Breast epithelium (tissue), 4 donors: ENCODE measurements around the gene ADIRF. TPM values are rescaled to one million over a fixed set of nuclear protein-coding genes. Genes with fewer than 3 reads are reported as not detected.

Experiments used
- DNase-seq, 2 donors: peaks; one replicate each; pipeline ENCODE4 v3.0.0-alpha.2; 2019; ENCODE audit warnings: low spot score in 2 of 2
- H3K27ac ChIP-seq, 2 donors: fragments of 200-600 bp; sonication (generic) in 1 of 2; one replicate each; pipeline ENCODE4 v1.5.1; 2016 to 2019; ENCODE audit warnings: mild to moderate bottlenecking in 1 of 2
- H3K27me3 ChIP-seq, 2 donors: fragments of 200-600 bp; sonication (generic) in 1 of 2; one replicate each; pipeline versions ENCODE4 v1.5.1 to v1.6.0; 2017 to 2019; ENCODE audit warnings: control low read depth in 1 of 2, mild to moderate bottlenecking in 1 of 2
- H3K36me3 ChIP-seq: fragments of 200-600 bp; one replicate; pipeline ENCODE4 v1.5.1; 2019
- H3K4me1 ChIP-seq, 2 donors: fragments of 200-600 bp; sonication (generic); one replicate each; pipeline ENCODE4 v1.5.1; 2016 to 2019; ENCODE audit warnings: control low read depth in 1 of 2
- H3K4me3 ChIP-seq, 3 donors: fragments of 200-600 bp; sonication (generic); 1 replicate in 2 of 3; 2 replicates in 1 of 3; pipeline ENCODE4 v1.5.1; 2016 to 2019; ENCODE audit warnings: mild to moderate bottlenecking in 3 of 3, moderate library complexity in 2 of 3
- H3K9me3 ChIP-seq, 2 donors: fragments of 200-600 bp; sonication (generic) in 1 of 2; one replicate each; pipeline ENCODE4 v1.5.1; 2016 to 2019; ENCODE audit warnings: control low read depth in 1 of 2
- CTCF ChIP-seq, 3 donors: fragments of 450-650 bp; IDR thresholded peaks; one replicate each; pipeline ENCODE4 v1.5.1; 2016 to 2017; ENCODE audit warnings: antibody characterized with exemption in 3 of 3, mild to moderate bottlenecking in 3 of 3, moderate library complexity in 3 of 3
- POLR2A ChIP-seq: fragments of 450-650 bp; IDR thresholded peaks from one replicate; pipeline ENCODE4 v1.6.1; 2016; ENCODE audit warnings: antibody characterized with exemption, mild to moderate bottlenecking, moderate library complexity
- POLR2AphosphoS5 ChIP-seq, 3 donors: sonication (generic); formaldehyde crosslinking; IDR thresholded peaks; one replicate each; pipeline ENCODE4 v1.6.1; 2017; ENCODE audit warnings: antibody characterized with exemption in 3 of 3
- intact Hi-C: fragments of 100-400 bp; cut with DNase I; formaldehyde crosslinking; loops from one replicate; pipeline ENCODE4 v1.15.1; 2023; ENCODE audit warnings: low total_unique reads
- total RNA-seq, 3 donors: library from RNA; depleted of rRNA; stranded (reverse); fragments of >200 nt; gene quantifications; one replicate each; pipeline ENCODE4 v1.1.0, GENCODE V29; 2016

The ADIRF gene
- total RNA-seq, 3 donors from 2014 or later = 204 to 1,074 (median 288) TPM

GRCh38 chr10:86964061-86964846 lies 4.0 kb upstream of the ADIRF start:
- no peaks in the 10 kb centered on the region for H3K36me3 ChIP-seq
- no peaks in the 10 kb centered on the region for H3K9me3 ChIP-seq
- H3K4me1 ChIP-seq = peaks cover 11 to 19% of the 10 kb centered on the region in 2 donors
- intact Hi-C loops = loop anchor here (2.0 kb wide), 1 partner anchor 27 kb away; no protein-coding TSS in a partner anchor
- no peak overlapping the region for H3K4me3 ChIP-seq
- DNase-seq = peak in 1 of 2 donors; percentile 31
- no peaks in the 10 kb centered on the region for H3K27me3 ChIP-seq
- TF ChIP-seq POLR2AphosphoS5 (IDR thresholded peaks at IDR 0.05) (no peak), POLR2A (no peak), CTCF (IDR thresholded peaks at IDR 0.05) (no peak)
- peak overlapping the region in 1 of 2 donors; percentile 61 for H3K27ac ChIP-seq

- no peaks in the 10 kb centered on the region for H3K9me3 ChIP-seq
- no peaks in the 10 kb centered on the region for H3K27me3 ChIP-seq
- H3K4me1 ChIP-seq = peaks cover 11 to 21% of the 10 kb centered on the region in 2 donors
- TF ChIP-seq POLR2AphosphoS5 (IDR thresholded peaks at IDR 0.05) (no peak), POLR2A (no peak), CTCF (IDR thresholded peaks at IDR 0.05) (no peak)
- H3K36me3 ChIP-seq = no peaks in the 10 kb centered on the region
- intact Hi-C loops = loop anchor here (2.0 kb wide), 1 partner anchor 28 kb away; no protein-coding TSS in a partner anchor
- peak overlapping the region in 1 of 2 donors; percentile 61 for H3K27ac ChIP-seq
- no peak overlapping the region for H3K4me3 ChIP-seq
- no peak for DNase-seq
Measured at GRCh38 chr10:86964847-86965190, 3.5 kb upstream of the ADIRF start.

GRCh38 chr10:86965986-86966654 lies 2.2 kb upstream of the ADIRF start:
- H3K4me3 ChIP-seq = peak overlapping the region in 1 of 3 donors; percentile 77
- H3K36me3 ChIP-seq = no peaks in the 10 kb centered on the region
- intact Hi-C loops = loop anchor here (2.0 kb wide), 1 partner anchor 29 kb away; no protein-coding TSS in a partner anchor
- H3K9me3 ChIP-seq = no peaks in the 10 kb centered on the region
- H3K27ac ChIP-seq = peak overlapping the region; percentile 99 to 100
- H3K27me3 ChIP-seq = no peaks in the 10 kb centered on the region
- no peak for DNase-seq
- peaks cover 11 to 22% of the 10 kb centered on the region in 2 donors for H3K4me1 ChIP-seq
- TF ChIP-seq POLR2A (no peak), CTCF (IDR thresholded peaks at IDR 0.05) (no peak), POLR2AphosphoS5 (IDR thresholded peaks at IDR 0.05) (peak in 1 of 3 donors; percentile 42)

GRCh38 chr10:86967481-86967941 lies 771 bp upstream of the ADIRF start:
- H3K27me3 ChIP-seq = no peaks in the 10 kb centered on the region
- intact Hi-C loops = no loop called here
- TF ChIP-seq POLR2A (no peak), POLR2AphosphoS5 (IDR thresholded peaks at IDR 0.05) (no peak), CTCF (IDR thresholded peaks at IDR 0.05) (no peak)
- no peak for DNase-seq
- H3K27ac ChIP-seq = peak overlapping the region; percentile 99 to 100
- H3K36me3 ChIP-seq = no peaks in the 10 kb centered on the region
- peak overlapping the region; percentile 70 to 77 (median 75) for H3K4me3 ChIP-seq
- H3K4me1 ChIP-seq = peaks cover 11 to 22% of the 10 kb centered on the region in 2 donors
- H3K9me3 ChIP-seq = no peaks in the 10 kb centered on the region

GRCh38 chr10:86968994-86969355 lies 693 bp downstream of the ADIRF start:
- H3K36me3 ChIP-seq = no peaks in the 10 kb centered on the region
- intact Hi-C loops = no loop called here
- H3K27me3 ChIP-seq = no peaks in the 10 kb centered on the region
- DNase-seq = no peak
- TF ChIP-seq POLR2AphosphoS5 (IDR thresholded peaks at IDR 0.05) = no peak
- no peak for TF ChIP-seq CTCF (IDR thresholded peaks at IDR 0.05)
- TF ChIP-seq POLR2A = no peak
- no peaks in the 10 kb centered on the region for H3K9me3 ChIP-seq
- H3K4me1 ChIP-seq = peaks cover 11 to 22% of the 10 kb centered on the region in 2 donors
- H3K27ac ChIP-seq = peak overlapping the region; percentile 99 to 100
- H3K4me3 ChIP-seq = peak overlapping the region; percentile 70 to 77 (median 75)
